ENCODE data around the gene ZNF766. TPM values are rescaled to one million over a fixed set of nuclear protein-coding genes. Genes with fewer than 3 reads are reported as not detected.
"Not testable (repeated sequence)": the region's sequence is repeated elsewhere in the genome, so short reads cannot be mapped to it uniquely, and the experiment has no call there.

Gene ZNF766
- total and polyA plus RNA-seq, 3 donors from 2014 or later = 15.8 to 35.7 (median 30.2) TPM

DNA sequence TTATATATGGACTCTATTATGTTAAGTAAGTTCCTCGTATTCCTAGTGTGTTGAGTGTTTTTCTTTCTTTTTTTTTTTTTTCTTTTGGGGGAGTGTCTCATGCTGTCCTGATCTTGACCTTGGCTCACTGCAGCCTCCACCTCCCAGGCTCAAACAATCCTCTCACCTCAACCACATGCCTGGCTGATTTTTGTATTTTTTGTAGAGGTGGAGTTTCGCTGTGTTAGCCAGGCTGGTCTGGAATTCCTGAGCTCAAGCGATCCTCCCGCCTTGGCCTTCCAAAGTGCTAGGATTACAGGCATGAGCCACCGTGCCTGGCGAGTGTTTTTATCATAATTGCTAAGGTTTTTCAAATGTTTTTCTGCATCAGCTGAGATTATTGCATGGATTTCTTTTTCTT, 16.9 kb downstream of the ZNF766 start:
- H3K9me3 ChIP-seq = no peaks in the 10 kb centered on the region
- H3K27ac ChIP-seq = no peak overlapping the region
- intact Hi-C loops (cut with DNase I; ENCODE audit: low total_unique reads) = no loop called here
- DNase-seq = no peak
- H3K36me3 ChIP-seq (ENCODE audit: low read depth, missing control alignments) = no peaks in the 10 kb centered on the region
- no peaks in the 10 kb centered on the region for H3K27me3 ChIP-seq
- H3K4me1 ChIP-seq = no peaks in the 10 kb centered on the region
- TF ChIP-seq CTCF (IDR thresholded peaks at IDR 0.05) (no peak), POLR2A (IDR thresholded peaks at IDR 0.05) (no peak)
- H3K4me3 ChIP-seq = no peak overlapping the region
- WGBS, 2 donors = 58 to 69% methylated on average over 6 of the region's 6 CpGs

DNA sequence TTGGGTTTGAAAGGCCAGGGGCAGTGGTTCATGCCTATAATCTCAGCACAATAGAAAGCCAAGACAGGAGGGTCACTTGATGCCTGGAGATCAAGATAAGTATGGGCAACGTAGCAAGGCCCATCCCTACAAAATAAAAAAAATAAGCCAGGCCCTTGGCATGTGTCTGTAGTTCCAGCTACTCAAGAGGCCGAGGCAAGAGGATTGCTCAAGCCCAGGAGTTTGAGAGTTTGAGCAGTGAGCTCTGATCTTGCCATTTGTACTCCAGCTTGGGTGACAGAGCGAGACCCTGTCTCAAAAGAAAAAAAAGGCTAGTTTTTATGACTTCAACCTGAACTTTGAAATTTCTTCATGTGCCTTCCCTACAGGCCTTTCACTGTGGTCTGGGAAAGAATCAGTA, 22.4 kb downstream of the ZNF766 start:
- 91 to 100% methylated on average over 3 of the region's 3 CpGs for WGBS, 2 donors
- no peak overlapping the region for H3K27ac ChIP-seq
- intact Hi-C loops (cut with DNase I; ENCODE audit: low total_unique reads) = no loop called here
- no peaks in the 10 kb centered on the region for H3K36me3 ChIP-seq (ENCODE audit: low read depth, missing control alignments)
- DNase-seq = no peak
- H3K4me1 ChIP-seq = peaks cover 5% of the 10 kb centered on the region
- H3K9me3 ChIP-seq = no peaks in the 10 kb centered on the region
- H3K27me3 ChIP-seq = no peaks in the 10 kb centered on the region
- no peak overlapping the region for H3K4me3 ChIP-seq
- TF ChIP-seq POLR2A (IDR thresholded peaks at IDR 0.05) (no peak), CTCF (IDR thresholded peaks at IDR 0.05) (no peak)

- H3K27me3 ChIP-seq; intact Hi-C loops (cut with DNase I; ENCODE audit: low total_unique reads); DNase-seq; H3K36me3 ChIP-seq (ENCODE audit: low read depth, missing control alignments); H3K4me1 ChIP-seq; H3K4me3 ChIP-seq; H3K27ac ChIP-seq; H3K9me3 ChIP-seq: not testable (repeated sequence)
- 84 to 94% methylated on average over 6 of the region's 6 CpGs for WGBS, 2 donors
Observed at GRCh38 chr19:52292946-52293345, 23.6 kb downstream of the ZNF766 start.

DNA sequence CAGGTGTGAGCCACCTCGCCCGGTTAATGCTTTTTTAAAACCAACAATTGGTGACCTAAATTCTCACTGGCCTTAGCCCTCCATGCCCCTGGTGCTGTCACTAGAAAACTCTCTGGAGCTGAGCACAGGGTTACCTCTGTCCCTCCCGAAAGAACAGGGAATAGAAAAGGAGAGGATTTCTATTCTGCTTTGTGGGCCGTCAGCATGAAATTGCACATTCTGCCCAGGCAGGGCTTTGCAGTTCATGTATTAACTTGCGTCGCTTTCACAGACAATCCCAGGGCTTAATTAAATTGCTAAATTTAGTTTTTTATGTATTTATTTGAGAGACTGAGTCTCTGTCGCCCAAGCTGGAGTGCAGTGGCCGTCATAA, 27.0 kb downstream of the ZNF766 start:
- H3K27ac ChIP-seq = peak overlapping the region in 1 of 2 donors; percentile 64
- H3K4me1 ChIP-seq = peaks cover 10% of the 10 kb centered on the region
- no peaks in the 10 kb centered on the region for H3K9me3 ChIP-seq
- WGBS, 2 donors = 15 to 19% methylated on average over 8 of the region's 8 CpGs
- no peak for DNase-seq
- peak overlapping the region; percentile 60 to 84 for H3K4me3 ChIP-seq
- intact Hi-C loops (cut with DNase I; ENCODE audit: low total_unique reads) = no loop called here
- TF ChIP-seq POLR2A (IDR thresholded peaks at IDR 0.05) = no peak
- no peak for TF ChIP-seq CTCF (IDR thresholded peaks at IDR 0.05)
- no peaks in the 10 kb centered on the region for H3K27me3 ChIP-seq
- H3K36me3 ChIP-seq (ENCODE audit: low read depth, missing control alignments) = no peaks in the 10 kb centered on the region

- Histone ChIP-seq H3K27me3 (no peaks in the 10 kb centered on the region), H3K9me3 (no peaks in the 10 kb centered on the region), H3K27ac (peak within 1 kb of the TSS; percentile 70 to 85), H3K4me3 (peak within 1 kb of the TSS; percentile 65 to 84), H3K36me3 (ENCODE audit: low read depth, missing control alignments) (no peaks in the 10 kb centered on the region), H3K4me1 (peaks cover 10% of the 10 kb centered on the region)
- TF ChIP-seq CTCF (IDR thresholded peaks at IDR 0.05) = no peak
- peak; percentile 87 for DNase-seq
- 1% methylated on average over 46 to 58 of the region's 75 CpGs for WGBS, 2 donors
- intact Hi-C loops (cut with DNase I; ENCODE audit: low total_unique reads) = no loop called here
Observed at GRCh38 chr19:52296773-52297600, 27.6 kb downstream of the ZNF766 start, which contains the start of gene ZNF480. ZNF480 (plus strand) TSS chr19:52297169; CDS start chr19:52300413, 3,244 bp downstream.

All from testis (tissue), 3 donors.